Glutamatergic neuron (in vitro differentiated cells): ENCODE results near the gene AAMDC. TPM values are rescaled to one million over a fixed set of nuclear protein-coding genes. Genes with fewer than 3 reads are reported as not detected.
"Not testable (repeated sequence)": the region's sequence is repeated elsewhere in the genome, so short reads cannot be mapped to it uniquely, and the experiment has no call there.

ENCODE experiments used
- DNase-seq: peaks from one replicate; pipeline ENCODE4 v3.0.0; 2022
- H3K27ac Mint-ChIP-seq: one replicate; pipeline ENCODE4 v1.8.0; 2020; ENCODE audit warnings: mild to moderate bottlenecking, mixed read lengths, inconsistent platforms; ENCODE audit not compliant: unreplicated experiment
- H3K27me3 Mint-ChIP-seq: one replicate; pipeline ENCODE4 v1.8.0; 2020; ENCODE audit warnings: mild to moderate bottlenecking, moderate library complexity, mixed read lengths, inconsistent platforms; ENCODE audit not compliant: unreplicated experiment
- H3K36me3 Mint-ChIP-seq: one replicate; pipeline ENCODE4 v1.8.0; 2020; ENCODE audit warnings: mild to moderate bottlenecking, mixed read lengths, inconsistent platforms; ENCODE audit not compliant: unreplicated experiment
- H3K4me1 Mint-ChIP-seq: one replicate; pipeline ENCODE4 v1.8.0; 2020; ENCODE audit warnings: mild to moderate bottlenecking, low read depth, mixed read lengths, inconsistent platforms; ENCODE audit not compliant: unreplicated experiment
- H3K4me3 Mint-ChIP-seq: one replicate; pipeline ENCODE4 v1.8.0; 2020; ENCODE audit warnings: mild to moderate bottlenecking, mixed read lengths, inconsistent platforms; ENCODE audit not compliant: unreplicated experiment
- H3K9me3 Mint-ChIP-seq: one replicate; pipeline ENCODE4 v1.8.0; 2020; ENCODE audit warnings: mild to moderate bottlenecking, moderate library complexity, mixed read lengths, inconsistent platforms; ENCODE audit not compliant: unreplicated experiment
- CTCF ChIP-seq: fragments of 200-600 bp; sonication (generic); IDR thresholded peaks from one replicate; pipeline ENCODE4 v1.5.0; 2021; ENCODE audit not compliant: partially characterized antibody, unreplicated experiment
- total RNA-seq: library from RNA; stranded (reverse); fragmentation: NEBNext Ultra II Directional; extraction: Animal tissue kit (Norgen Biotek cat#: 25700); gene quantifications from one replicate; pipeline ENCODE4 v1.2.1, GENCODE V29; 2021; ENCODE audit not compliant: unreplicated experiment

Gene AAMDC
- total RNA-seq, 1 donor from 2014 or later = 11.4 TPM

GRCh38 chr11:77819411-77819920 lies 1.5 kb upstream of the AAMDC start:
- Mint-ChIP-seq H3K36me3 (no peaks in the 10 kb centered on the region), H3K9me3 (peaks cover 11% of the 10 kb centered on the region), H3K4me1 (peaks cover 9% of the 10 kb centered on the region), H3K27me3 (peaks cover 9% of the 10 kb centered on the region), H3K27ac (peak overlapping the region; percentile 92), H3K4me3 (peak overlapping the region; percentile 98)
- peak; percentile 87 for DNase-seq
- TF ChIP-seq CTCF = no peak

GRCh38 chr11:77819921-77820564 lies 901 bp upstream of the AAMDC start:
- TF ChIP-seq CTCF = no peak
- peak overlapping the region; percentile 98 for H3K4me3 Mint-ChIP-seq
- H3K27ac Mint-ChIP-seq = peak overlapping the region; percentile 92
- H3K4me1 Mint-ChIP-seq = peaks cover 9% of the 10 kb centered on the region
- peaks cover 11% of the 10 kb centered on the region for H3K9me3 Mint-ChIP-seq
- H3K27me3 Mint-ChIP-seq = peaks cover 9% of the 10 kb centered on the region
- no peaks in the 10 kb centered on the region for H3K36me3 Mint-ChIP-seq
- peak; percentile 68 for DNase-seq

GRCh38 chr11:77821349-77821851 lies 456 bp downstream of the AAMDC start:
- Mint-ChIP-seq H3K4me3 (peak overlapping the region; percentile 96), H3K9me3 (peaks cover 11% of the 10 kb centered on the region), H3K36me3 (no peaks in the 10 kb centered on the region), H3K4me1 (peaks cover 9% of the 10 kb centered on the region), H3K27me3 (peaks cover 9% of the 10 kb centered on the region), H3K27ac (peak overlapping the region; percentile 79)
- peak; percentile 28 for DNase-seq
- TF ChIP-seq CTCF = no peak

GRCh38 chr11:77822126-77822525 lies 1.2 kb downstream of the AAMDC start:
- not testable (repeated sequence) for H3K36me3 Mint-ChIP-seq, DNase-seq, H3K4me1 Mint-ChIP-seq, H3K27ac Mint-ChIP-seq
- H3K27me3 Mint-ChIP-seq = peaks cover 10% of the 10 kb centered on the region
- H3K9me3 Mint-ChIP-seq = peaks cover 11% of the 10 kb centered on the region
- peak overlapping the region; percentile 96 for H3K4me3 Mint-ChIP-seq

- Mint-ChIP-seq H3K36me3 (no peaks in the 10 kb centered on the region), H3K4me1 (peaks cover 8% of the 10 kb centered on the region), H3K4me3 (no peak overlapping the region), H3K27me3 (peaks cover 10% of the 10 kb centered on the region), H3K9me3 (peaks cover 11% of the 10 kb centered on the region), H3K27ac (no peak overlapping the region)
- DNase-seq = no peak
- TF ChIP-seq CTCF = no peak
Measured at GRCh38 chr11:77823775-77824174, 2.8 kb downstream of the AAMDC start.
